Activated CD4-positive, alpha-beta T cell treated with anti-CD3 and anti-CD28 coated beads, Interleukin-2, amount 50 U/mL, for 24 hours (primary cell): ENCODE results near the gene LY9.
A peak's percentile ranks its signal among the peaks of the same experiment; 100 is the strongest.
"Not testable (repeated sequence)": the region's sequence is repeated elsewhere in the genome, so short reads cannot be mapped to it uniquely, and the experiment has no call there.

Source experiments
- DNase-seq, 2 donors: peaks; one replicate each; pipeline ENCODE4 v3.0.0-alpha.2; 2020; ENCODE audit warnings: low read depth in 1 of 2, low spot score in 1 of 2

The LY9 gene

GRCh38 chr1:160774886-160775719, 20.9 kb upstream of the LY9 start:
- DNase-seq, result no peak

GRCh38 chr1:160776178-160776577, 19.8 kb upstream of the LY9 start:
- DNase-seq, result no peak

GRCh38 chr1:160777486-160778089, 18.4 kb upstream of the LY9 start:
- peak in 1 of 2 donors; percentile 55 for DNase-seq

DNA sequence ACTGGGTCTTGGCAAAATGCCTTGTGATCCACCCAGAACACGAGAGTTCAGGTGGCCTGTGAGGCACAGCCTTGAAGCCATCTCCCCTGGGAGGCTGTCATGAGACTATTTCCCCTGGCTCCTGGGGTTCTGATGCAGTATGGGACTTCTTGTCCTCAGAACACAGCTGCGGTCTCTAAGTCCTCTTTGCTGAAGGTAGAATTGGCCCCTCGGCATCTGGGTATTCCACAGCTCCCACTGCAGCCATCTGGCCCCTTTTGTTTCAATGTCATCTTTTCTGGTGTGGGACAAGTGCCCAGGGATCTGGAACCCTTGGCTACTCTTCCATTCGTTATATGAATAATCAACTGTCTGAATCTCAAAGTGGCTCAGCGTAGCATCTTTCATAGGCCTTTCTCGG, 17.0 kb upstream of the LY9 start:
- DNase-seq, result no peak

- DNase-seq, result no peak
These were observed 16.2 kb upstream of the LY9 start for GRCh38 chr1:160779626-160780397.

DNA sequence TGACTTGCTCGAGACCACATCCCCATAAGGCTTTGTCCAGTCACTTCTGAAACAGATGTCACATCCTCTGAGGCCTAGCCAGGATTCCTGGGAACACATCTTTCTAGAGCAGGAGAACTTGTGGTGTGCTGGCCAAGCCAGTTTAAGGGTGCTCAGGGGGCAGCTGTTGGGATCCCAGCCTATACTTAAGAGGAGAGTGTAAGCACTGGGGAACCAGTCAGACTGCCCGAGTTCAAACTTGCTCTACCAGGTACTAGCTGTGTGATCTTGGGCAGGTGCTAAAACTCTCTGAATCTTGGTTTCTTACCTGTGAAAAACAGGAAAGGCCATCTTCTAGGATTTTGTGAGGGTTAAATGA, 15.6 kb upstream of the LY9 start:
- DNase-seq, result no peak

DNA sequence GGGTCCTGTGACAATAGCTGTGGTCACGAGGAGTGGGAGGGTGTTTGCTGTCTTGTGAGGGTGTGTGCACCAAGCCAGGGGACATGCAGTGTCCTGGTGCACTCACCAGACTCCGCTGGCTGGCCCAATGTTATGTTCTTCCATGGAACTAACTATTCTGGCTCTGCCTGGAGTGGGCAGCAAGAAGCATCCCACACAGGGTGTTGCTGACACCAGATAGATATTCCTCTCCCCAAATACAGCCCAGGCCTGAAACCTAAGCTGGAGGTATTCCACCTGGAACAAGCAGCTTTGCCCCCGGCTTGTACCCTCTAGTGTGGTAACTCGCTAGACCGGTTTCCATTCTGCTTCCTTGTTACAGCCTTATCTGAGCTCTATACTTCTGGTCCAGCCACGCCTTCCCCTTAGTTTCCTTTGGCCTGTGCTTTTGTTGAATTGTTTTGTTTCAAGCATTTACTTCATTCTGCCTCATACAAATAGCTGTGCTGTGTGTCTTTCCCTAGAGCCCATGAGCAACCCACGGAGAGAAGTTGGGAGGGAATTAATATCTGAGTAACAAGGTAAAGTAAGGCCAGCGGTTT, 14.7 kb upstream of the LY9 start:
- no peak for DNase-seq

DNA sequence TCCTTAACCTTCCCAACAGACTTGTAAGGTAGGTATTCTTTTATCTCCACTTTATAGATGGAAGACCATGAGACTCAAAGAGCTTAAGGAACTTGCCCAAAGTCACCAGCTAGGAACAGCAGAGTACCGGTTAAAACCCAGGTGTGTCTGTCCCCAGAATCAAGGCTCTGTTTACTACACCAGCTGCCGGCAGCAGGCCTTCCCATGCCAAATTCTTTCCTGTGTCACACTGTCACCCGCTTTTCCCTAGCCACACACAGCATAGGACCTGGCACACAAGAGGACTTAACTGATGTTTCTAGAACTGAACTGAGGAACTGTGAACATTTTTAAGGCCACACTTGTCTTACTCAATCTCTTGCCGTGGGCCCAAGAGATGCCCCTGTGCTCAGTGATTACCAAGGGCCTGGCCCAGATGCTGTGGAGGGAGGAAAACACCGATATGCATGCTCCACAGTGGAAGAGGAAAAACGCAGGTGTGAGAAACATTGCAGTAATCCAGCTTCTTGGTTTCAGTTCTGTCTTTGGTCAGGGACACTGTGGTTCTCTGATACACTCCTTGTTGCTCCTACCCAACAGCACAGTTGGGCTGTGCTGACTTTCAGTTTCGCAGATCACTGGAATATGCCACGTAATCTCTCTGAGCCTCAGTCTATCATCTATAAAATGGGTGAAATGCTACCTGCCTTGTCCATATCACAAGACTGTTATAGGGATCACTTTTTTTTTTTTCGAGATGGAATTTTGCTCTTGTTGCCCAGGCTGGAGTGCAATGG, 13.9 kb upstream of the LY9 start:
- DNase-seq, result no peak

DNA sequence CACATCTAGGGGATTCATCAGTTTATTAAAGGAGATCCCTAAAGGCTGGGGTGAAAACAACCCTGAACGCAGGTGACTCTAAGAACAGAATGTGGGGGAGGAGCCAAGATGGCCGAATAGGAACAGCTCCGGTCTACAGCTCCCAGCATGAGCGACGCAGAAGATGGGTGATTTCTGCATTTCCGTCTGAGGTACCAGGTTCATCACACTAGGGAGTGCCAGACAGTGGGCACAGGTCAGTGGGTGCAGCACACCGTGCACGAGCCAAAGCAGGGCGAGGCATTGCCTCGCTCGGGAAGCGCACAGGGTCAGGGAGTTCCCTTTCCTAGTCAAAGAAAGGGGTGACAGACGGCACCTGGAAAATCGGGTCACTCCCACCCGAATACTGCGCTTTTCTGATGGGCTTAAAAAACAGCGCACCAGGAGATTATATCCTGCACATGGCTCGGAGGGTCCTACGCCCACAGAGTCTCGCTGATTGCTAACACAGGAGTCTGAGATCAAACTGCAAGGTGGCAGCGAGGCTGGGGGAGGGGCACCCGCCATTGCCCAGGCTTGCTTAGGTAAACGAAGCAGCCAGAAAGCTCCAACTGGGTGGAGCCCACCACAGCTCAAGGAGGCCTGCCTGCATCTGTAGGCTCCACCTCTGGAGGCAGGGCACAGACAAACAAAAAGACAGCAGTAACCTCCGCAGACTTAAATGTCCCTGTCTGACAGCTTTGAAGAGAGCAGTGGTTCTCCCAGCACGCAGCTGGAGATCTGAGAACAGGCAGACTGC, 12.8 kb upstream of the LY9 start:
- not testable (repeated sequence) for DNase-seq

GRCh38 chr1:160789051-160789701, 6.8 kb upstream of the LY9 start:
- no peak for DNase-seq

- no peak for DNase-seq
These were observed 6.0 kb upstream of the LY9 start for GRCh38 chr1:160789702-160790611.

- DNase-seq, result no peak
These were observed 1.6 kb upstream of the LY9 start for GRCh38 chr1:160794376-160794775.

GRCh38 chr1:160797271-160797709, 1.3 kb downstream of the LY9 start:
- DNase-seq, result no peak

DNA sequence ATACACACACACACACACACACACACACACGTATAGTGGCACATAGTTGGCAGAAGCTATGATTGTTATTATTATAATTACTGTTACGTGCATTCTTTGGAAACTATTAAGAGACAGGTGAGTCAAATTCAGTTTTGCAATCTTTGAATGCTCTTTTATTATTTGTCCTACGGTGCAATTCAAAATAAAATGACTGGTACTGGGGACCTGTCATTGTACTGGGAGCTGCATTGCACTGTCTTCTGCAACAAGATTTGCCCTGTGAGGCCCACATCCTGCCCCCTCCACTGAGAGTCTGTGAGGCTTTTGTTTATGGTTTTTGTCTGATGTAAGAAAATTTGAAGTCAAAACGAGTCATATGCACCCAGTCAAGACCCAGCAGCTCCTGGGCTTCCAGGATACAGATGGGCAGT, 1.9 kb downstream of the LY9 start:
- peak in 1 of 2 donors; percentile 47 for DNase-seq

DNA sequence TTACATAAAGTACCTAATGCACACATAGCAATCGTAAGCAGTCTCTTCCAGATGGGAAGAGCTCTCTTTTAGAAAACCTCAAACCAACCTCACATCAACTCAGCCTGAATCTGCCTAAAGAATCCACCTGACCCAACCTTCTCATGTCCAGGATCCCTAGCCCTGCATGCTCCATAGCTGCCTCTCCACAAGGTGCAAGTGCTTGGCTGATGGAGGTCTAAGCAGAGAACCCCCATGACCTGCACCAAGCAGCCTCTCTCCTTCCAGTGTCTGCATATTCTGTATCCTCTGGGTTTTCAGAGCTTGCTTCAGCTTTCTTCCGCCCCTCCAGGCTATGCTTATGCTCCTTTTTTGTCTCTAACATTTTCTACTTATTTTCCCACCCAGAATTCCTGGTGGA, 2.5 kb downstream of the LY9 start:
- DNase-seq, result no peak

DNA sequence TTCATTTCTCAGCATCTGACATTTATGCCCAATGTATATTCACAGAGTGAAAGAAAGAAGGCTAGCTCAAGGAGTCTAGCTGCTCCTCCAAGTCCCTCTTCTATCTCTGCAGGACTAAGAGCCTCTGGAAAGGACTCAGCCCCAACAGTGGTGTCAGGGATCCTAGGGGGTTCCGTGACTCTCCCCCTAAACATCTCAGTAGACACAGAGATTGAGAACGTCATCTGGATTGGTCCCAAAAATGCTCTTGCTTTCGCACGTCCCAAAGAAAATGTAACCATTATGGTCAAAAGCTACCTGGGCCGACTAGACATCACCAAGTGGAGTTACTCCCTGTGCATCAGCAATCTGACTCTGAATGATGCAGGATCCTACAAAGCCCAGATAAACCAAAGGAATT, 3.7 kb downstream of the LY9 start:
- DNase-seq, result no peak

DNA sequence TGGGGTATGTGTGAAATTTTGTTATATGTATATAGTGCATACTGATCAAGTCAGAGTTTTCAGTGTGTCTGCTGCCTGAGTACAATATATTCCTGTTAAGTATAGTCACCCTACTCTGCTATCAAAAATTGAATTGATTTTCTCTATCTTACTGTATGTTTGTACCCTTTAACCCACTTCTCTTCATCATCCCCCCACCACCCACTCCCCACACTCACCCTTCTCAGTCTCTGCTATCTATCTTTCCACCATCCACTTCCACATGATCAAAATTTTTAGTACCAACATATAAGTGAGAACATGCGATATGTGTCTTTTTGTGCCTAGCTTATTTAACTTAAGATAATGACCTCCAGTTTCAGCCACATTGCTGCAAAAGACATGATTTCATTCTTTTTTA, 4.2 kb downstream of the LY9 start:
- DNase-seq, result no peak

GRCh38 chr1:160800645-160801408, 4.9 kb downstream of the LY9 start:
- DNase-seq, result no peak
